ENCODE measurements around the gene FNDC8.
"Not testable (repeated sequence)": the region's sequence is repeated elsewhere in the genome, so short reads cannot be mapped to it uniquely, and the experiment has no call there.

FNDC8 gene

GRCh38 chr17:35095741-35096140 is 25.7 kb upstream of the FNDC8 start:
- DNase-seq (ENCODE audit: low spot score): no peak

DNA sequence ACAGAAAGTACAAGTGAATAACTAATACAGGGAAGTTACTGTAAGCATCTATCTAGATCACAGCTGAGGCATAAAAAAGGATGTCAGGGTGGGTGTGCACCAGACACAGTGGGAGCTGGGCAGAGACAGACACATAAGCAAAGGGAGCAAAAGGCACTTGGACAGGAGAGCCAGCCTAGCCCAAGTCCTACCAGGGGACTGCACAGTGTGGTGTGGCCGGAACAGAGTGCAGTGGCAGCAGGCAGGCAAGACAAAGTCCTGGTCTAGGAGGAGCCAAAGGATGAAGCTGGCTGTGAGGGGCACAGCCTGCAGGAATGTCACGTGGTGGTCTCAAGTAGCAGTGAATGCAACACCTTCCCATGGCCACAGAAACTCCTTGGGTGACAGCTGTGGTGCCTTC is 23.6 kb upstream of the FNDC8 start:
- DNase-seq (ENCODE audit: low spot score): no peak

DNA sequence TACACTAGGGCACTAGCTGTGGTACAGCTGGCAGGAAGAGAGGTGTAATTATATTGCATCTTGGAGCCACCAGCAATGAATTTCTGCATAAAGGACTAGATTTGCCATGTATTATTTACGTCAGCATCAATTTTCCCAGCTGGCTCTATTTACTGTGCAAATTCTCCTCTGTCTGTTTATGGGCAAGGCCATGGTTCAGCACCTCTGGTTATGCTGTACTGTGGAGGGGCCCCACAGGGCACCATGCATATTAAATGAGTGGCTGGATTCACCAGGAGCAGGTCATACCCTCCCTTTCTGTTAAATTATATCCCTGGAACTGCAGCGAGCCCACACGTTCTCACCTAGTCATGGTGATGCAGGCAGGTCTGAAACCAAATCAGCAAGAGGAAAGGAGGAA is 21.5 kb upstream of the FNDC8 start:
- no peak for DNase-seq (ENCODE audit: low spot score)

DNA sequence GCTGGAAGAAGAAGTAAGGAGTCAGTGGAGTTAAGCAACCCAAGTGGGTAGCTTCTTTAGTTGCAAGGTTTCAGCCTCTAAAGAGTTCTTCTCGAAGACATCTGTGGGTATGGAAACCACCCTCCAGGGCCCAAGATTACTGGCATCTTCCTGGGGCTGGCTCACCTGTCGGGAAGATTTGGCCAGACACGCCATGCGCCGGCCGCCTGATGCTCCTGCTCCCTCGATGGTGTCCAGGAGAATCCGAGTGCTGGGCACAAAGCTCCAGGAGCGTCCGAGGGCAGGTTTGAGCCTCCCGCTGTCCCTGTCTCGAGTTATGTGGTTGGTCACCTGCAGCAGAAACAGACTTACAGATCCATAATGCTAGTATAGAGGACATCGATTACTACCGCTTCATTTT is 20.4 kb upstream of the FNDC8 start:
- no peak for DNase-seq (ENCODE audit: low spot score)

DNA sequence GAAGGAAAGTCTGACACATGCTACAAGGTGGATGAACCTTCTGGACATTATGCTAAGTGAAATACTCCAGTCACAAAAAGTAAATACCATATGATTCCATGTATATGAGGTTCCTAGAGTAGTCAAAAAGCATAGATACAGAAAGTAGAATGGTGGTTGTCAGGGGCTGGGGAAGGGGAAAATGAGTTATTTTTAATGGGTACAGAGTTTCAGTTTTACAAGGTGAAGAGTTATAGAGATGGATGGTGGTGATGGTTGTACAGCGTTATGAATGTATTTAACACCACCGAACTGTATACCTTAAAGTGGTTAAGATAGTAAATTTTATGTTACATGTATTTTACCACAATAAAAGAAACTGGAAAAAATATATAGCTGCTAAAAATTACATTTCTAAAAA is 19.7 kb upstream of the FNDC8 start:
- DNase-seq (ENCODE audit: low spot score): no peak

DNA sequence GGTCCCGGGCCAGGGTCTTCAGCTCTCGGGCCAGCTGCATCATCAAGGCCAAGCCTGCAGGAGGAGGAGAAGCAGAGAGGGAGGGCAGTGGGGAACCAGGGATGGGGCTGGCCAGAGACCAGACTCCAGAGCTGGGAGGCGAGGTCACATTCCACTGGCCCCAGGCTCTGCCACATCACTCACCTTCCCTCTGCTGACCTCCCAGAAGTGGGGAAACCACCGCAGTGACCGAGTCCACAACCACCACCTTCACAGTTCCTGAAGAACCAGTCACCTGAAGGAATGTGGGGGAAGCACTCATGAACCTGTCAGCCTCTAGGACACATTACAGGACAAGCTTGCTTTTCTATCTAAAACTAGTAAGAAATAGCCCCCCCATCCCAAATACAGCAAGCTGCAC is 18.1 kb upstream of the FNDC8 start:
- no peak for DNase-seq (ENCODE audit: low spot score)

DNA sequence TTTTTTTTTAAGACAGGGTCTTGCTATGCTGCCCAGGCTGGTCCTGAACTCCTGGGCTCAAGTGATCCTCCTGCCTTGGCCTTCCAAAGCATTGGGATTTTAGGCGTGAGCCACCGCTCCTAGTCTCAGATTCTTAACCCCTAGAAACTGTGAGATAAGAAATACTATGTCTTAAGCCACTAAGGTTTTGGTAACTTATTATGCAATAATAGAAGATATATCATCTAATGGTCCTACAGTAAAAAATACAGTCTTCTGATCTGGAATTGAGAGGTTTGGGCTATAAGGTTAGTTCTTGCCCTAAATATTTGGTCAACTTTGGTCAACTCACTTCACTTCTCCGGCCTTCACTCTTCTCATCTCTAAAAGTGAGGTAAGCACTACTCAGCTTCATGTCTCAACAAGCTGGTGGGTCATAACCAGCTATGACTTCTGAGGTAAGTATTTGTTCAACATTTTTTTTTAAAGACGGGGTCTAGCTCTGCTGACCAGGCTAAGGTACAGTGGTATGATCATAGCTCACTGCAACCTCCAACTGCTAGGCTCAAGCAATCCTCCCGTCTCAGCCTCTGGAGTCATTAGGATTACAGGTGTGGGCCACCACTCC is 16.5 kb upstream of the FNDC8 start:
- no peak for DNase-seq (ENCODE audit: low spot score)

DNA sequence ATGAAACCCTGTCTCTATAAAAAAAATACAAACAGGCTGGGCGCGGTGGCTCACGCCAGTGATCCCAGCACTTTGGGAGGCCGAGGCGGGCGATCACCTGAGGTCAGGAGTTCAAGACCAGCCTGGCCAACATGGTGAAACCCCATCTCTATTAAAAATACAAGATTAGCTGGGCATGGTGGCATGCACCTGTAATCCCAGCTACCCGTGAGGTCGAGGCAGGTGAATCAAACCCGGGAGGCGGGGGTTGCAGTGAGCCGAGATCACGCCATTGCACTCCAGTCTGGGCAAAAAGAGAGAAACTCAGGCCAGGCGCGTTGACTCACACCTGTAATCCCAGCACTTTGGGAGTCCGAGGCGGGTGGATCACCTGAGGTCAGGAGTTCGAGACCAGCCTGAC is 10.6 kb upstream of the FNDC8 start:
- not testable (repeated sequence) for DNase-seq (ENCODE audit: low spot score)

DNA sequence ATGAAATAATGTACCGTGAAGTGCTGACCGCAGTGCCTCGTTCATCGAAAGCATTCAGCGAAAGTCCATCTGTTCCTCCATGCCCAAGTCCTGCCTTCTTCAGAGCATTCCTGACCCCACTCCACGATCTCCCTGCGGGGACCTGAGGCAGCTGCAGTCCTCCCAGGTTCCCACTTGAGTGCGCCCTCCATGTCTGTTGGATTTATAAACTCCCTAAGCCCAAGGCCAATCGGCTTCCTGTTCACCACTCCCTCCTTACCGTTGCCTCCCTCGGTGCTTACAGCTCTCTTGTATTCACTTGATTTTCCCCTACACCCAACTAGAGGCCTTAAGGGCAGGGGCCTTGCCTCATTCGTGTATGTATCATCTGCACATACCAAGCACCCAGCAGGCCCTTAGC is 4.6 kb upstream of the FNDC8 start:
- DNase-seq (ENCODE audit: low spot score): no peak

DNA sequence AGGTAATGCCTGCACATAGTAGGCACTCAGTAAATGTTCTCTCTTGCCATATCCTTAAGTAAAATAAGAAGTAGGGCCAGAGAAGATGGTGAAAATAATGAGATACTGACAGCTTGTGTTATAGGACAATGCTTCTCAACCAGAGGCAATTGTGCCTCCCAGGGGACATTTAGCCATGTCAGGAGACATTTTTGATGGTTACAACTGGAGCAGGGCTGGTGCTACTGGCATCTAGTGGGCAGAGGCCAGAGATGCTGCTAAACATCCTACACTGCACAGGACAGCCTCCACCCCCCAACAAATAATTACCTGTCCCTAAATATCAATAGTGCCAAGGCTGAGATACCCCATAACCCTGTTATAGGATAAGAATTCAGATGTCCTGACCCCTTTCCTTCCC is 3.4 kb upstream of the FNDC8 start:
- DNase-seq (ENCODE audit: low spot score): peak; percentile 43

- peak; percentile 78 for DNase-seq (ENCODE audit: low spot score)
Measured at GRCh38 chr17:35119370-35120165, 1.8 kb upstream of the FNDC8 start, which contains the start of gene RAD51D. Gene RAD51D, minus strand, starts transcription at chr17:35119860. Its CDS starts 247 bp downstream, at chr17:35119613.

GRCh38 chr17:35127751-35128514 is 6.5 kb downstream of the FNDC8 start:
- DNase-seq (ENCODE audit: low spot score): no peak

DNA sequence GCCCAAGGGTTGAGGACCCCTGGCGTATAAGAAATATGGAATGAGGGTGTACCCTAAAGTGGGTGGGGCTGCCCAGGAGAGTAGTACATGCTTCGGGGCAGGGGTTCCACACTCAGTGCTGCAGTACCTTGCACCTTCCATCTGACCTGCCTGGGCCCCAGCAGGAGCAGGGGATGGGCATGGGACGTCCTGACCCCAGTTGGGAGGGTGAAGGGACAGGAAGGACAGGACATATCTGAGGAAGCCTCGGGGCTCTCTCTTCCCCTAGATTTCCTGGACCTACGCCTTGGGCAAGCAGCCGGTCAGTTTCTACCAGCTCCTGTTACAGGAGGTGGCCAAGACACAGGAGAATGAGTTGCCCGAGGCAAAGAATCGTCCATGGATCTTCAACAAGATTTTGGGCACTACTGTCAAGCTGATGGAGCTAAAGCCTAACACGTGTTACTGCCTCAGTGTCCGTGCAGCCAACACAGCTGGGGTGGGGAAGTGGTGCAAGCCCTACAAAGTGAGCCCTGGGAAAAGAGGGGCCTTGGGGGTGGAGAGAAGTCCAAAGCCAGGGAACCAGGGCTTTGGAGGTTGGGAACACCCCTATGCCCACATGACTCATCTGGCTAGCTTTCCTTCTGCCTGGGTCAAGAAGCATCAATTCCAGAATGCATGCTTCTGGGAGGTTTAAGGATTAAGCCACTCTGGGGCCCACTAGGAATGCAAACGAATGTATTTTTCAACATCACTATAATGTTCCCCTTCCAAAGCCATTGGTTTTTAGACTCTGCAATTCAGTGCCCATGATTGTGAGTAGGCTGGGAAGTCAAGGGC is 7.9 kb downstream of the FNDC8 start:
- DNase-seq (ENCODE audit: low spot score): no peak

- DNase-seq (ENCODE audit: low spot score): no peak
Measured at GRCh38 chr17:35129973-35130351, 8.5 kb downstream of the FNDC8 start.

DNA sequence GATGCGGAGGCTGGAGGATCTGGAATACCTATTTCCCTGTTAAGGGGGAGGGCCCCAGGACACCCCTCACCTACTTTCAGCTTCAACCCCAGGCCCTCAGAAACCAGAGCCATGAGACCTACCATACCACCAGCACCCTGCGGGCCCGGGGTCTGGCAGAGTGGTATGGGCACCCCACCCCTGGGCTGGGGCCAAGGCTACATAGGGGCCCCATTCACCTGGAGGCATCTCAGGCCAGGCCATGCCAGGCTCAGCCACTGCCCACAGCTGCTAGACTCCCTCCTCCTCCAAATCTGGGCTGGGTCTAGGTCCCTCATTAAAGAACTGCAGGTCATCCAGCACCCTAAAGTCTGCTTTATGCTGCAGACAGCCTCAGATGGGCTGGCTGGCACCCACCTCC is 9.0 kb downstream of the FNDC8 start:
- DNase-seq (ENCODE audit: low spot score): no peak

DNA sequence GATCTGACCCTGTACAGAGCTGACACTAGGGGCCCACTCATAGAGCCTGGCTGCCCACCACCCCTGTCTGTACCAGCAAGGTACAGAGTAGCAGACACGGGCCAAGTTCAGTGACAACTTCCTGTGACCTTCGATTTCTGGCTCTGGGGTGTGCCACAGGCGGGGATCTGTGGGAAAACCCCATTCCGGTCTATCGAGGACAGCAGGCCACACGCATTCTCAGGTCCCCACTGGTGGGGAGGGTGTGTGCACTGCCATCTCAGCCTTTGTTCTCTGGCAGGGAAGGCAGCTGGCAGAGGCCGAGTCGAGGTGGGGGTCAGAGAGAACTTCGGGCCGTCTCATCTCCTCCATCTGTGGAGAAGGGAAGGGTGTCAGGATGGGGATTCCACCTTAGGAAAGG is 10.7 kb downstream of the FNDC8 start:
- no peak for DNase-seq (ENCODE audit: low spot score)

- DNase-seq (ENCODE audit: low spot score): no peak
Measured at GRCh38 chr17:35132816-35133550, 11.6 kb downstream of the FNDC8 start.

- DNase-seq (ENCODE audit: low spot score): no peak
Measured at GRCh38 chr17:35135322-35135721, 13.9 kb downstream of the FNDC8 start.

DNA sequence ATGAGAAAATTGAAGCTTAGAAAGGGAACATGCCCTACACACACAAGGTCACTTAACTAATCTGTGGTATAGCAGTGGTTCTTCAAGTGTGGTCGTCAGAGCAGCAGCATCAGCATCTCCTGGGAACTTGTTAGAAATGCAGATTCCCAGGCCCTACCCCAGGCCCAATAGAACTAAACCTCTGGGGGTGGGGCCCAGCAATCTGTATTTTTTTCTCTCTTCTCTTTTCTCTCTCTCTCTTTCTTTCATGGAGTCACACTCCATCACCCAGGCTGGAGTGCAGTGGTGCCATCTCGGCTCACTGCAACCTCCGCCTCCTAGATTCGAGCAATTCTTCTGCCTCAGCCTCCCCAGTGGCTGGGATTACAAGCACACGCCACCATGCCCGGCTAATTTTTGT is 16.8 kb downstream of the FNDC8 start:
- no peak for DNase-seq (ENCODE audit: low spot score)

GRCh38 chr17:35141681-35142466 is 20.5 kb downstream of the FNDC8 start, which contains the start of gene NLE1:
Gene NLE1, minus strand, starts transcription at chr17:35142303. Its CDS starts 28 bp downstream, at chr17:35142275.
- peak; percentile 90 for DNase-seq (ENCODE audit: low spot score)

- DNase-seq (ENCODE audit: low spot score): no peak
Measured at GRCh38 chr17:35142467-35142796, 21.0 kb downstream of the FNDC8 start.

Measured in CD4-positive, alpha-beta T cell treated with Interleukin-15 for 4 hours (primary cell).